H1 (cell line): ENCODE results near the gene PITPNC1. TPM values are rescaled to one million over a fixed set of nuclear protein-coding genes. Genes with fewer than 3 reads are reported as not detected.

ENCODE experiments used
- CTCF ChIA-PET: fragments of 300-600 bp; sonication (Branson Sonifier 250); formaldehyde crosslinking; loops from one replicate; lab custom pipeline; 2021; ENCODE audit not compliant: partially characterized antibody; lab: Charles Lee
- POLR2A ChIA-PET: fragments of 300-600 bp; sonication (Branson Sonifier 250); formaldehyde crosslinking; loops from one replicate; lab custom pipeline; 2021; ENCODE audit warnings: inconsistent platforms; ENCODE audit not compliant: partially characterized antibody; lab: Charles Lee
- DNase-seq, 2 experiments: peaks; one replicate each; pipeline versions ENCODE4 v3.0.0 to v3.0.0-alpha.2; 2010 to 2022; ENCODE audit warnings: low spot score in 2 of 2, low read depth in 1 of 2, mixed read lengths in 1 of 2
- FAIRE-seq: peaks from 2 replicates; lab custom pipeline; 2011; peaks lifted over from hg19 to GRCh38; lab: Jason Lieb, UNC
- H2AFZ ChIP-seq: 2 replicates; pipeline ENCODE4 v1.8.1; 2012; ENCODE audit warnings: low read length, inconsistent platforms
- H2AK5ac ChIP-seq: 2 replicates; pipeline ENCODE4 v1.6.1; 2013; ENCODE audit warnings: low read depth, low read length
- H2BK120ac ChIP-seq: replicated peaks from 2 replicates; pipeline ENCODE3; 2013; ENCODE audit warnings: low read depth, low read length, inconsistent platforms
- H2BK12ac ChIP-seq: 2 replicates; pipeline ENCODE4 v1.6.1; 2013; ENCODE audit warnings: low read depth, low read length
- H2BK15ac ChIP-seq: 2 replicates; pipeline ENCODE4 v1.6.1; 2013; ENCODE audit warnings: low read length
- H2BK20ac ChIP-seq: 2 replicates; pipeline ENCODE4 v1.6.1; 2013; ENCODE audit warnings: low read length
- H2BK5ac ChIP-seq: 2 replicates; pipeline ENCODE4 v1.6.1; 2013; ENCODE audit warnings: low read depth, low read length
- H3K14ac ChIP-seq: 2 replicates; pipeline ENCODE4 v1.6.1; 2013; ENCODE audit warnings: inconsistent platforms; ENCODE audit not compliant: insufficient read length
- H3K18ac ChIP-seq: 2 replicates; pipeline ENCODE4 v1.6.1; 2013; ENCODE audit warnings: low read length; ENCODE audit errors: extremely low read depth
- H3K23ac ChIP-seq: 2 replicates; pipeline ENCODE4 v1.6.1; 2013; ENCODE audit warnings: inconsistent platforms; ENCODE audit not compliant: insufficient read length
- H3K23me2 ChIP-seq: 2 replicates; pipeline ENCODE4 v1.6.1; 2013; ENCODE audit warnings: low read depth, low read length
- H3K27ac ChIP-seq: 2 replicates; pipeline ENCODE4 v1.6.1; 2011; ENCODE audit warnings: low read depth, low read length, inconsistent platforms
- H3K27me3 ChIP-seq, 4 experiments: replicated peaks in 1 of 4; 1 replicate in 1 of 4; 2 replicates in 3 of 4; pipeline versions ENCODE4 v1.6.1 to v1.8.1; 2011 to 2013; ENCODE audit warnings: low read length in 3 of 4, mild to moderate bottlenecking in 3 of 4, inconsistent platforms in 2 of 4, mixed read lengths in 2 of 4, moderate library complexity in 1 of 4; ENCODE audit not compliant: control insufficient read depth in 3 of 4, insufficient read depth in 3 of 4; ENCODE audit errors: extremely low read depth in 1 of 4
- H3K36me3 ChIP-seq, 4 experiments: 2 replicates each; pipeline versions ENCODE4 v1.6.1 to v1.8.1; 2011 to 2013; ENCODE audit warnings: mild to moderate bottlenecking in 4 of 4, low read length in 3 of 4, moderate library complexity in 2 of 4, control low read depth in 1 of 4, inconsistent platforms in 1 of 4; ENCODE audit not compliant: insufficient read depth in 4 of 4, control insufficient read depth in 2 of 4
- H3K4ac ChIP-seq: replicated peaks from 2 replicates; pipeline ENCODE3; 2013; ENCODE audit warnings: low read length, low read depth, mixed read lengths, inconsistent platforms; ENCODE audit not compliant: insufficient read length
- H3K4me1 ChIP-seq, 4 experiments: replicated peaks in 1 of 4; 1 replicate in 1 of 4; 2 replicates in 3 of 4; pipeline versions ENCODE4 v1.6.1 to v1.8.1; 2011 to 2013; ENCODE audit warnings: low read length in 3 of 4, inconsistent platforms in 2 of 4, mixed read lengths in 1 of 4; ENCODE audit not compliant: insufficient read depth in 4 of 4, control insufficient read depth in 3 of 4
- H3K4me2 ChIP-seq, 2 experiments: 2 replicates each; pipeline versions ENCODE4 v1.6.1 to v1.8.1; 2011 to 2013; ENCODE audit warnings: low read depth in 2 of 2, low read length in 2 of 2, control low read depth in 1 of 2, inconsistent platforms in 1 of 2, mild to moderate bottlenecking in 1 of 2; ENCODE audit not compliant: insufficient read depth in 1 of 2
- H3K4me3 ChIP-seq, 4 experiments: fragments of 200-600, 300-600 bp in 1 of 4; sonication (generic), shearing (Covaris generic), sonication (Bioruptor Twin) in 1 of 4; 2 replicates each; pipeline versions ENCODE4 v1.5.1 to v1.8.1; 2011 to 2016; ENCODE audit warnings: low read length in 4 of 4, low read depth in 3 of 4, control low read depth in 2 of 4, inconsistent platforms in 2 of 4, mild to moderate bottlenecking in 2 of 4, mixed read lengths in 1 of 4, moderate library complexity in 1 of 4; ENCODE audit not compliant: insufficient read depth in 2 of 4; ENCODE audit errors: extremely low read depth in 1 of 4
- H3K56ac ChIP-seq: replicated peaks from 2 replicates; pipeline ENCODE3; 2013; ENCODE audit warnings: low read depth, mild to moderate bottlenecking, mixed read lengths, low read length, inconsistent platforms; ENCODE audit not compliant: insufficient read length
- H3K79me1 ChIP-seq: 2 replicates; pipeline ENCODE4 v1.6.1; 2013; ENCODE audit warnings: low read depth, low read length, control low read depth
- H3K79me2 ChIP-seq, 2 experiments: 2 replicates each; pipeline versions ENCODE4 v1.6.1 to v1.8.1; 2012 to 2013; ENCODE audit warnings: low read length in 2 of 2, mild to moderate bottlenecking in 2 of 2, inconsistent platforms in 1 of 2; ENCODE audit not compliant: insufficient read depth in 2 of 2, control insufficient read depth in 1 of 2
- H3K9ac ChIP-seq, 4 experiments: replicated peaks in 1 of 4; 1 replicate in 1 of 4; 2 replicates in 3 of 4; pipeline versions ENCODE4 v1.6.1 to v1.8.1; 2011 to 2013; ENCODE audit warnings: low read depth in 3 of 4, low read length in 3 of 4, control low read depth in 2 of 4, mild to moderate bottlenecking in 2 of 4, moderate library complexity in 2 of 4, inconsistent platforms in 1 of 4; ENCODE audit errors: extremely low read depth in 1 of 4
- H3K9me3 ChIP-seq, 2 experiments: 2 replicates each; pipeline versions ENCODE4 v1.6.1 to v1.8.1; 2012 to 2013; ENCODE audit warnings: mild to moderate bottlenecking in 2 of 2, moderate library complexity in 2 of 2, control low read depth in 1 of 2, inconsistent platforms in 1 of 2, low read depth in 1 of 2, low read length in 1 of 2, mixed read lengths in 1 of 2; ENCODE audit not compliant: insufficient read depth in 2 of 2
- H4K20me1 ChIP-seq, 2 experiments: replicated peaks in 1 of 2; 2 replicates each; pipeline versions ENCODE3 to v1.8.1; 2011 to 2013; ENCODE audit warnings: inconsistent platforms in 2 of 2, low read length in 2 of 2, mild to moderate bottlenecking in 1 of 2; ENCODE audit not compliant: insufficient read depth in 2 of 2, control insufficient read depth in 1 of 2
- H4K5ac ChIP-seq: 2 replicates; pipeline ENCODE4 v1.6.1; 2013; ENCODE audit warnings: low read length, low read depth, mixed read lengths, inconsistent platforms; ENCODE audit not compliant: insufficient read length
- H4K8ac ChIP-seq: 2 replicates; pipeline ENCODE4 v1.8.0; 2013; ENCODE audit warnings: mild to moderate bottlenecking, moderate library complexity, low read length, inconsistent platforms; ENCODE audit not compliant: insufficient read depth; ENCODE audit errors: extremely low read depth
- H4K91ac ChIP-seq: replicated peaks from 2 replicates; pipeline ENCODE3; 2013; ENCODE audit warnings: low read length, mixed read lengths, inconsistent platforms; ENCODE audit not compliant: insufficient read length
- CEBPB ChIP-seq: IDR thresholded peaks from 2 replicates; pipeline ENCODE4 v1.6.1; 2012; ENCODE audit warnings: low read depth, low read length
- CREB1 ChIP-seq: IDR thresholded peaks from 2 replicates; pipeline ENCODE4 v1.6.1; 2012; ENCODE audit warnings: inconsistent platforms
- JUND ChIP-seq: IDR thresholded peaks from 2 replicates; pipeline ENCODE4 v1.6.1; 2011; ENCODE audit warnings: mild to moderate bottlenecking, improper control_type of control experiment, low read length
- WGBS, 2 experiments: shearing (Covaris generic) in 1 of 2; methylation state at CpG; one replicate each; pipeline versions ENCODE4 v1.1.6 to v1.1.7; 2013 to 2015; ENCODE audit warnings: low lambda C conversion rate in 2 of 2, mixed read lengths in 2 of 2, inconsistent platforms in 1 of 2, low coverage in 1 of 2, missing lambda C conversion rate in 1 of 2; ENCODE audit not compliant: insufficient replicate concordance in 2 of 2, insufficient coverage in 1 of 2, insufficient read length in 1 of 2; ENCODE audit errors: extremely low coverage in 1 of 2, missing lambda C conversion rate in 1 of 2; 5-methylcytosine and 5-hydroxymethylcytosine counted together
- polyA plus RNA-seq, 7 experiments: library from polyadenylated mRNA; depleted of rRNA in 3 of 7; stranded (reverse) in 5 of 7; unstranded in 2 of 7; fragments of >200 nt in 5 of 7; fragments of 200-250 nt in 2 of 7; gene quantifications; 1 replicate in 5 of 7; 2 replicates in 1 of 7; 4 replicates in 1 of 7; pipeline versions ENCODE4 v1.2.1 to v1.2.3, GENCODE V29; 2011 to 2013; ENCODE audit warnings: missing spikeins in 2 of 7, mixed read lengths in 2 of 7
- total RNA-seq: library from RNA; stranded (reverse); fragmentation: NEBNext Ultra II Directional; extraction: Animal tissue kit (Norgen Biotek cat#: 25700); gene quantifications from 2 replicates; pipeline ENCODE4 v1.2.1, GENCODE V29; 2021

Gene PITPNC1
- total and polyA plus RNA-seq, 2 of the 8 experiments (the other 6 are each of a cell fraction or from before 2014, with no cell fraction given) = 17.6 to 54.7 TPM

GRCh38 chr17:67439269-67439668 lies 62.2 kb downstream of the PITPNC1 start:
- Histone ChIP-seq H3K4me3 (no peak overlapping the region), H3K14ac (no peak overlapping the region), H3K9ac (no peak overlapping the region), H2BK20ac (no peak overlapping the region), H2AFZ (no peak overlapping the region), H3K36me3 (no peaks in the 10 kb centered on the region), H3K4me1 (peaks cover 3 to 22% (median 6%) of the 10 kb centered on the region in 4 experiments; a peak in 5 of 7 replicates), H2BK12ac (no peak overlapping the region), H4K20me1 (no peaks in the 10 kb centered on the region), H2BK5ac (no peak overlapping the region), H3K79me1 (peaks cover 4% of the 10 kb centered on the region; the same call in 1 of the 2 replicates), H3K56ac (no peak overlapping the region), H3K18ac (no peak overlapping the region), H4K8ac (no peak overlapping the region), H3K79me2 (peaks cover 0 to 57% of the 10 kb centered on the region in 2 experiments; a peak in 2 of 4 replicates), H2AK5ac (no peak overlapping the region), H2BK120ac (no peak overlapping the region), H3K23ac (no peak overlapping the region), H3K27me3 (no peaks in the 10 kb centered on the region), H3K23me2 (no peaks in the 10 kb centered on the region), H3K9me3 (no peaks in the 10 kb centered on the region), H3K4me2 (no peak overlapping the region), H2BK15ac (no peak overlapping the region), H3K27ac (no peak overlapping the region), H4K5ac (no peak overlapping the region), H4K91ac (no peak overlapping the region), H3K4ac (no peak overlapping the region)
- no peak for FAIRE-seq
- WGBS, 2 experiments = 85% methylated on average over 2 of the region's 2 CpGs; no CpG with 5 or more reads in 1 of the 2 experiments
- DNase-seq = no peak
- ChIA-PET CTCF (interaction anchor here (1.5 to 2.7 kb wide), 4 partner anchors 8 to 64 kb away, joined by 3 to 7 read pairs (median 5); no protein-coding TSS in a partner anchor), POLR2A (no interaction called here)
- TF ChIP-seq CEBPB (no peak), CREB1 (no peak), JUND (no peak)
